Measurements from ENCODE around the gene SLC15A3. TPM values are rescaled to one million over a fixed set of nuclear protein-coding genes. Genes with fewer than 3 reads are reported as not detected.
A peak's percentile ranks its signal among the peaks of the same experiment; 100 is the strongest.

The SLC15A3 gene
- polyA plus RNA-seq, 3 donors = 27.1 to 121 (median 35.0) TPM

GRCh38 chr11:60912223-60912850, 39.6 kb downstream of the SLC15A3 start:
- intact Hi-C loops (cut with micrococcal nuclease) = no loop called here
- H3K9ac ChIP-seq (ENCODE audit: insufficient read depth, low read length, poor library complexity, severe bottlenecking) = no peak overlapping the region
- Mint-ChIP-seq H3K36me3 (peaks cover 2 to 17% of the 10 kb centered on the region in 2 donors), H3K4me3 (no peak overlapping the region), H3K27ac (peak overlapping the region in 3 of 7 donors; percentile 33 to 85 (median 35)), H3K27me3 (ENCODE audit: low read depth in 3 of 3) (peaks cover 0 to 6% (median 2%) of the 10 kb centered on the region in 3 donors), H3K9me3 (peaks cover 0 to 13% (median 6%) of the 10 kb centered on the region in 7 donors), H3K4me1 (peaks cover 79% of the 10 kb centered on the region)
- H3K27ac ChIP-seq (ENCODE audit: low read depth in 1 of 2, low read length in 2 of 2) = no peak overlapping the region
- H3K27me3 ChIP-seq (ENCODE audit: control insufficient read depth in 2 of 2, insufficient read depth in 2 of 2, low read length in 2 of 2) = no peaks in the 10 kb centered on the region
- no peak overlapping the region for H3K4me3 ChIP-seq (replicated peaks in 1 of 3; ENCODE audit: low read depth in 2 of 3, low read length in 3 of 3)
- H2AFZ ChIP-seq (ENCODE audit: insufficient read depth, low read depth, low read length, poor library complexity, severe bottlenecking) = no peak overlapping the region
- H3K4me1 ChIP-seq (ENCODE audit: control insufficient read depth in 1 of 2, insufficient read depth in 2 of 2, low read length in 2 of 2) = peaks cover 73 to 74% of the 10 kb centered on the region in 2 donors
- no peaks in the 10 kb centered on the region for H3K9me3 ChIP-seq (replicated peaks in 1 of 2; ENCODE audit: control insufficient read depth in 1 of 2, insufficient read depth in 1 of 2, low read length in 2 of 2)
- H3K79me2 ChIP-seq (ENCODE audit: insufficient read depth, low read length) = peaks cover 32% of the 10 kb centered on the region
- H3K4me2 ChIP-seq (replicated peaks; ENCODE audit: extremely low read depth, low read length, poor library complexity, severe bottlenecking) = no peak overlapping the region
- peaks cover 12% of the 10 kb centered on the region for H4K20me1 ChIP-seq (ENCODE audit: insufficient read depth, low read length)
- no peak for DNase-seq
- 90% methylated on average over 6 of the region's 12 CpGs for WGBS (ENCODE audit: insufficient coverage)
- H3K36me3 ChIP-seq (replicated peaks in 1 of 2; ENCODE audit: control insufficient read depth in 1 of 2, insufficient read depth in 2 of 2, low read length in 2 of 2) = no peaks in the 10 kb centered on the region
- no peak for TF ChIP-seq CTCF (IDR thresholded peaks at IDR 0.05)

DNA sequence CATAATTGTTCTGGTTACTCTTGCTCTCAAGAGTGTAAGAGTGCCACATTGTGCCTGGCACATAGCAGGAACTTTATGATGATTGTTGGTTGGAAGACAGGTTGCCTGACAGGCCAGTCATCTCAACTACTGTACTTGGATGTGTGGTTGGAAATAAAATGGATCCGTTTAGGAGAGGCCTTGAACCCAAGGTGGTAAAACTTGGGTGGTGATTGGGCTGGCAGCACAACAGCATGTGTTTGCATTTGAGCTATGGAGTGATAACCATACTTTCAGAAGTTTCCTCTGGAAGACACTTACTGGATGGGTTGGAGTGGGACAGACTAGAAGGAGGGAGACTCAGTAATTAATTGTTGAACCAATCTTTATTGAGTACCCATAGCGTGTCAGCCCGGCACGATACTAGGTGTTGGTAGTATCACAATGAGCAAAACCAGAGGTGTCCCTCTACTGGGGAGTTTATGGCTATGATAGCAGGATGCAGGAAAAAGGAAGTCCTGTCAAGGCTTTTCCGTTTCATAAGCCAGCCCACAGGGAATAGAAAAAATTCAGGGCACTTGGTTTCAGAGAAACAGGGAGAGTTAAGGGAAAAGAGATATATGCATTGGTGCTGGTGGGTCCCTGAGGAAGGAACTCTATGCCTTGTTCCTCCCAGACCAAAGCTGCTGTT, 41.1 kb downstream of the SLC15A3 start:
- peak overlapping the region; percentile 85 to 95 (median 90) for H3K27ac Mint-ChIP-seq
- peak overlapping the region in 1 of 2 donors; percentile 21 for H3K4me3 Mint-ChIP-seq
- peaks cover 66 to 71% of the 10 kb centered on the region in 2 donors for H3K4me1 ChIP-seq (ENCODE audit: control insufficient read depth in 1 of 2, insufficient read depth in 2 of 2, low read length in 2 of 2)
- H2AFZ ChIP-seq (ENCODE audit: insufficient read depth, low read depth, low read length, poor library complexity, severe bottlenecking) = no peak overlapping the region
- H3K36me3 ChIP-seq (replicated peaks in 1 of 2; ENCODE audit: control insufficient read depth in 1 of 2, insufficient read depth in 2 of 2, low read length in 2 of 2) = no peaks in the 10 kb centered on the region
- H3K27me3 ChIP-seq (ENCODE audit: control insufficient read depth in 2 of 2, insufficient read depth in 2 of 2, low read length in 2 of 2) = no peaks in the 10 kb centered on the region
- H3K9me3 Mint-ChIP-seq = peaks cover 0 to 13% (median 6%) of the 10 kb centered on the region in 7 donors
- H3K4me3 ChIP-seq (replicated peaks in 1 of 3; ENCODE audit: low read depth in 2 of 3, low read length in 3 of 3) = no peak overlapping the region
- H3K27ac ChIP-seq (ENCODE audit: low read depth in 1 of 2, low read length in 2 of 2) = peak overlapping the region in 1 of 2 donors; percentile 79
- intact Hi-C loops (cut with micrococcal nuclease) = no loop called here
- H3K9ac ChIP-seq (ENCODE audit: insufficient read depth, low read length, poor library complexity, severe bottlenecking) = no peak overlapping the region
- peaks cover 19% of the 10 kb centered on the region for H3K79me2 ChIP-seq (ENCODE audit: insufficient read depth, low read length)
- 51% methylated on average over 5 of the region's 5 CpGs for WGBS (ENCODE audit: insufficient coverage)
- H3K4me1 Mint-ChIP-seq = peaks cover 76% of the 10 kb centered on the region
- H4K20me1 ChIP-seq (ENCODE audit: insufficient read depth, low read length) = peaks cover 12% of the 10 kb centered on the region
- peaks cover 0 to 6% (median 2%) of the 10 kb centered on the region in 3 donors for H3K27me3 Mint-ChIP-seq (ENCODE audit: low read depth in 3 of 3)
- peak in 2 of 3 donors; percentile 55 to 62 for DNase-seq
- no peaks in the 10 kb centered on the region for H3K9me3 ChIP-seq (replicated peaks in 1 of 2; ENCODE audit: control insufficient read depth in 1 of 2, insufficient read depth in 1 of 2, low read length in 2 of 2)
- peaks cover under 1 to 13% of the 10 kb centered on the region in 2 donors for H3K36me3 Mint-ChIP-seq
- TF ChIP-seq CTCF (IDR thresholded peaks at IDR 0.05) = peak; percentile 39
- peak overlapping the region; percentile 10 for H3K4me2 ChIP-seq (replicated peaks; ENCODE audit: extremely low read depth, low read length, poor library complexity, severe bottlenecking)

Measured in CD14-positive monocyte (primary cell).